PC-3 (cell line): ENCODE measurements around the gene RAMP1.

Experiments used
- EZH2 ChIP-seq: fragments of 300-600 bp; sonication (generic); IDR thresholded peaks from one replicate; pipeline ENCODE4 v1.6.1; 2017; ENCODE audit warnings: antibody characterized with exemption, mild to moderate bottlenecking, low read length; ENCODE audit not compliant: unreplicated experiment
- EZH2phosphoT487 ChIP-seq: fragments of 300-600 bp; sonication (generic); IDR thresholded peaks from 2 replicates; pipeline ENCODE4 v1.6.1; 2018; ENCODE audit warnings: mild to moderate bottlenecking, antibody characterized with exemption, low read length, borderline replicate concordance
- TF ChIP-seq, protein P1 (sequence below): fragments of 300-600 bp; sonication (generic); conservative IDR thresholded peaks from 2 replicates; pipeline ENCODE4 v1.5.1; 2017; ENCODE audit warnings: antibody characterized with exemption, low read depth, mild to moderate bottlenecking, low read length

DNA sequence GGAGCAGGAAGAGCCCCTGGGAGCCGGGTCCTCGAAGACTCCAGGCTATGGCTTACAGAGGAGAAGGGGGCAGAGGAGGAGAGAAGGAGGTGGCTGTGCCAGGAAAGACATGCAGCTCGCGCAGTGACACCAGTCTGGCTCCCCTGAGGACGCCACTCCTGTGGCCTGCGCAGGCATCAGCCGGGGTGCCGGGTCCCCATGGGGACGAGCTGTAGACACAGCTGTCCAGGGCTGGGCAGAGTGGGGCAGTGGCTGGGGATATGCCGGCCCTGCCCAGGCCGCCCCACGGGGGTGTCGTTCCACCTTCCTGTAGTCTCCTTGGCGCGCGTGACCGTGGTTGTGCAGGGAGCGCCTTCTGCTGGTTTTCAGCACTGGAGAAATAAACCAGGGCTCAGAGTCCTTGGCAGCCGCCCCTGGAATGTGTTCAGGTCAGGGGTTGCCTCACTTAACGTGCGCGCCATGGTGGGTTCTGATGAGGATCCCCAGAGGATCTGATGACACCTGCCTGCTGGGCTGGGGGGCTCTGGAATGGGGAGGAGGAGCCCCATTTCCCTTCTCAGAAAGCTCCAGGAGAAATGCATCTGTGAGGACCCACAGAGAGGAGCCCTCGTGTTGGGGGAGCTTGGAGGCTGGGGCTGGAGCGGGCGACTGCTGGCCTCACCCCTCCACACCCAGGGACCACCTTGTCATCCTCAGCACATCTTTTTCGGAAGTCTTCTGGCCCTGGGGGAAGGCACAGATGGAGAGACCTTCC is 26.7 kb downstream of the RAMP1 start:
- TF ChIP-seq, protein P1, sequence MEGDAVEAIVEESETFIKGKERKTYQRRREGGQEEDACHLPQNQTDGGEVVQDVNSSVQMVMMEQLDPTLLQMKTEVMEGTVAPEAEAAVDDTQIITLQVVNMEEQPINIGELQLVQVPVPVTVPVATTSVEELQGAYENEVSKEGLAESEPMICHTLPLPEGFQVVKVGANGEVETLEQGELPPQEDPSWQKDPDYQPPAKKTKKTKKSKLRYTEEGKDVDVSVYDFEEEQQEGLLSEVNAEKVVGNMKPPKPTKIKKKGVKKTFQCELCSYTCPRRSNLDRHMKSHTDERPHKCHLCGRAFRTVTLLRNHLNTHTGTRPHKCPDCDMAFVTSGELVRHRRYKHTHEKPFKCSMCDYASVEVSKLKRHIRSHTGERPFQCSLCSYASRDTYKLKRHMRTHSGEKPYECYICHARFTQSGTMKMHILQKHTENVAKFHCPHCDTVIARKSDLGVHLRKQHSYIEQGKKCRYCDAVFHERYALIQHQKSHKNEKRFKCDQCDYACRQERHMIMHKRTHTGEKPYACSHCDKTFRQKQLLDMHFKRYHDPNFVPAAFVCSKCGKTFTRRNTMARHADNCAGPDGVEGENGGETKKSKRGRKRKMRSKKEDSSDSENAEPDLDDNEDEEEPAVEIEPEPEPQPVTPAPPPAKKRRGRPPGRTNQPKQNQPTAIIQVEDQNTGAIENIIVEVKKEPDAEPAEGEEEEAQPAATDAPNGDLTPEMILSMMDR = no peak
- TF ChIP-seq EZH2 = no peak
- no peak for TF ChIP-seq EZH2phosphoT487
